Activated CD4-positive, alpha-beta T cell treated with anti-CD3 and anti-CD28 coated beads for 48 hours (primary cell): ENCODE measurements around the gene PPP2R2D.

Experiments used
- DNase-seq: peaks from one replicate; pipeline ENCODE4 v3.0.0-alpha.2; 2020

PPP2R2D gene

GRCh38 chr10:131954356-131954965, 53.7 kb downstream of the PPP2R2D start:
- no peak for DNase-seq

GRCh38 chr10:131955591-131956340, 55.0 kb downstream of the PPP2R2D start:
- no peak for DNase-seq

GRCh38 chr10:131959841-131960240, 59.0 kb downstream of the PPP2R2D start:
- no peak for DNase-seq

- no peak for DNase-seq
These were observed 59.8 kb downstream of the PPP2R2D start for GRCh38 chr10:131960631-131961046.

GRCh38 chr10:131961047-131961776, 60.4 kb downstream of the PPP2R2D start:
- DNase-seq = no peak

GRCh38 chr10:131961777-131962662, 61.2 kb downstream of the PPP2R2D start:
- no peak for DNase-seq

- DNase-seq = no peak
These were observed 62.5 kb downstream of the PPP2R2D start for GRCh38 chr10:131963350-131963749.

- DNase-seq = no peak
These were observed 63.0 kb downstream of the PPP2R2D start for GRCh38 chr10:131963811-131964210.

GRCh38 chr10:131964298-131964697, 63.5 kb downstream of the PPP2R2D start:
- DNase-seq = no peak

- no peak for DNase-seq
These were observed 68.1 kb downstream of the PPP2R2D start for GRCh38 chr10:131968949-131969348.

GRCh38 chr10:131970946-131971345, 70.1 kb downstream of the PPP2R2D start:
- no peak for DNase-seq

GRCh38 chr10:131971591-131971990, 70.8 kb downstream of the PPP2R2D start:
- no peak for DNase-seq

GRCh38 chr10:131972474-131973071, 71.8 kb downstream of the PPP2R2D start:
- DNase-seq = peak; percentile 40

- DNase-seq = peak; percentile 28
These were observed 72.5 kb downstream of the PPP2R2D start for GRCh38 chr10:131973160-131973951.

GRCh38 chr10:131974034-131974817, 73.4 kb downstream of the PPP2R2D start:
- DNase-seq = no peak

GRCh38 chr10:131975003-131975402, 74.2 kb downstream of the PPP2R2D start:
- no peak for DNase-seq

GRCh38 chr10:131975796-131976195, 75.0 kb downstream of the PPP2R2D start:
- no peak for DNase-seq

- no peak for DNase-seq
These were observed 76.7 kb downstream of the PPP2R2D start for GRCh38 chr10:131977323-131978096.

- DNase-seq = no peak
These were observed 77.6 kb downstream of the PPP2R2D start for GRCh38 chr10:131978366-131978765.

- no peak for DNase-seq
These were observed 78.0 kb downstream of the PPP2R2D start for GRCh38 chr10:131978851-131979250.
